SU-DHL-6 (cell line): ENCODE results near the gene PHOSPHO2.

ENCODE experiments used
- H2AFZ ChIP-seq: fragments of 200-600 bp; sonication (generic); 2 replicates; pipeline ENCODE4 v1.6.1; 2014; ENCODE audit warnings: low read depth, mild to moderate bottlenecking, moderate library complexity, mixed read lengths, antibody characterized with exemption, low read length; ENCODE audit not compliant: severe bottlenecking
- H3F3A ChIP-seq: fragments of 200-600 bp; shearing (Covaris generic); 2 replicates; pipeline ENCODE4 v1.6.0; 2016; ENCODE audit warnings: antibody characterized with exemption, mild to moderate bottlenecking; ENCODE audit not compliant: insufficient read depth
- H3K27ac ChIP-seq: fragments of 200-600 bp; sonication (generic); 2 replicates; pipeline ENCODE4 v1.5.1; 2016; ENCODE audit warnings: low read depth, mild to moderate bottlenecking, low read length, moderate library complexity, mixed read lengths
- H3K27me3 ChIP-seq: fragments of 200-600 bp; sonication (generic), shearing (Covaris generic); 2 replicates; pipeline ENCODE4 v1.6.0; 2014; ENCODE audit warnings: mild to moderate bottlenecking, low read length
- H3K36me3 ChIP-seq: fragments of 200-600 bp; sonication (generic); 2 replicates; pipeline ENCODE4 v1.6.1; 2014; ENCODE audit warnings: mild to moderate bottlenecking, low read length, mixed read lengths
- H3K4me2 ChIP-seq: fragments of 300-600, 200-600 bp; shearing (Covaris generic), sonication (generic); 2 replicates; pipeline ENCODE4 v1.6.0; 2014; ENCODE audit warnings: low read length, low read depth, mild to moderate bottlenecking; ENCODE audit not compliant: poor library complexity, severe bottlenecking
- H3K4me3 ChIP-seq: fragments of 200-600 bp; sonication (generic); 2 replicates; pipeline ENCODE4 v1.5.1; 2014; ENCODE audit warnings: antibody characterized with exemption, low read length, mild to moderate bottlenecking, mixed read lengths; ENCODE audit not compliant: insufficient read depth, poor library complexity, severe bottlenecking
- H3K79me2 ChIP-seq: fragments of 200-600 bp; sonication (generic); 2 replicates; pipeline ENCODE4 v1.6.1; 2014; ENCODE audit warnings: mild to moderate bottlenecking, low read length, moderate library complexity; ENCODE audit not compliant: insufficient read depth
- H3K9ac ChIP-seq: fragments of 200-600 bp; sonication (generic); 2 replicates; pipeline ENCODE4 v1.7.0; 2014; ENCODE audit warnings: mild to moderate bottlenecking, low read length
- H3K9me2 ChIP-seq: fragments of 200-600 bp; sonication (generic); replicated peaks from 2 replicates; pipeline ENCODE4 v1.6.1; 2014; ENCODE audit warnings: low read length; ENCODE audit not compliant: insufficient read depth
- H3K9me3 ChIP-seq: fragments of 200-600 bp; sonication (generic); 2 replicates; pipeline ENCODE4 v1.6.1; 2014; ENCODE audit warnings: low read length, mixed read lengths; ENCODE audit not compliant: insufficient read depth
- H4K20me1 ChIP-seq: fragments of 200-600 bp; sonication (generic); 2 replicates; pipeline ENCODE4 v1.6.1; 2014; ENCODE audit warnings: low read depth, mild to moderate bottlenecking, antibody characterized with exemption, low read length, moderate library complexity, mixed read lengths
- EZH2phosphoT487 ChIP-seq: fragments of 200-600 bp; sonication (generic), shearing (Covaris generic); conservative IDR thresholded peaks from 2 replicates; pipeline ENCODE4 v1.6.1; 2018; ENCODE audit warnings: mild to moderate bottlenecking, antibody characterized with exemption, low read length, moderate library complexity, mixed read lengths
- TF ChIP-seq, protein P1 (sequence below): fragments of 200-600 bp; sonication (generic); IDR thresholded peaks from one replicate; pipeline ENCODE4 v1.5.1; 2017; ENCODE audit warnings: antibody characterized with exemption, mild to moderate bottlenecking, low read length, moderate library complexity; ENCODE audit not compliant: insufficient read depth, poor library complexity, severe bottlenecking

The PHOSPHO2 gene

DNA sequence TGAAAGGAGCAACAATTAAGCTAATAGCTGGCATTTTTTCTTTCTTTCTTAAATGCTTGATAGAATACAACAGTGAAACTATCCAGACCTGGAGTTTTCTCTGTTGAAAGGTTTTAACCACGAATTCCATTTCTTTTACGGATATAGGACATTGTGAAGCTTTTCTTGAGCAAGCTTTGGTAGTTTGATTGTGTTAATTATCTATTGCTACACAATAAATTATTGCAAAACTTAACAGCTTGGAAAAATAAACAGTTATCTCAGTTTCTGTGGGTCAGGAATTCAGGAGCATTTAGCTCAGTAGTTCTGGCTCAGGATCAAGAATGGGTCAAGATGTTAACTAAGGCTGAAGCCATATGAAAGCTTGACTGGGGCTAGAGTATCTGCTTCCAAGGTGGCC, 11.7 kb downstream of the PHOSPHO2 start:
- Histone ChIP-seq H2AFZ (no peak overlapping the region), H3F3A (no peaks in the 10 kb centered on the region), H3K36me3 (0 out of 2 replicates have a peak, but pooled peaks cover under 1% of the 10 kb centered on the region), H4K20me1 (no peaks in the 10 kb centered on the region), H3K27ac (no peak overlapping the region), H3K9me3 (no peaks in the 10 kb centered on the region), H3K4me2 (no peak overlapping the region), H3K79me2 (no peaks in the 10 kb centered on the region), H3K4me3 (no peak overlapping the region), H3K27me3 (no peaks in the 10 kb centered on the region), H3K9me2 (no peaks in the 10 kb centered on the region), H3K9ac (no peak overlapping the region)
- no peak for TF ChIP-seq EZH2phosphoT487
- TF ChIP-seq, protein P1, sequence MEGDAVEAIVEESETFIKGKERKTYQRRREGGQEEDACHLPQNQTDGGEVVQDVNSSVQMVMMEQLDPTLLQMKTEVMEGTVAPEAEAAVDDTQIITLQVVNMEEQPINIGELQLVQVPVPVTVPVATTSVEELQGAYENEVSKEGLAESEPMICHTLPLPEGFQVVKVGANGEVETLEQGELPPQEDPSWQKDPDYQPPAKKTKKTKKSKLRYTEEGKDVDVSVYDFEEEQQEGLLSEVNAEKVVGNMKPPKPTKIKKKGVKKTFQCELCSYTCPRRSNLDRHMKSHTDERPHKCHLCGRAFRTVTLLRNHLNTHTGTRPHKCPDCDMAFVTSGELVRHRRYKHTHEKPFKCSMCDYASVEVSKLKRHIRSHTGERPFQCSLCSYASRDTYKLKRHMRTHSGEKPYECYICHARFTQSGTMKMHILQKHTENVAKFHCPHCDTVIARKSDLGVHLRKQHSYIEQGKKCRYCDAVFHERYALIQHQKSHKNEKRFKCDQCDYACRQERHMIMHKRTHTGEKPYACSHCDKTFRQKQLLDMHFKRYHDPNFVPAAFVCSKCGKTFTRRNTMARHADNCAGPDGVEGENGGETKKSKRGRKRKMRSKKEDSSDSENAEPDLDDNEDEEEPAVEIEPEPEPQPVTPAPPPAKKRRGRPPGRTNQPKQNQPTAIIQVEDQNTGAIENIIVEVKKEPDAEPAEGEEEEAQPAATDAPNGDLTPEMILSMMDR: no peak

DNA sequence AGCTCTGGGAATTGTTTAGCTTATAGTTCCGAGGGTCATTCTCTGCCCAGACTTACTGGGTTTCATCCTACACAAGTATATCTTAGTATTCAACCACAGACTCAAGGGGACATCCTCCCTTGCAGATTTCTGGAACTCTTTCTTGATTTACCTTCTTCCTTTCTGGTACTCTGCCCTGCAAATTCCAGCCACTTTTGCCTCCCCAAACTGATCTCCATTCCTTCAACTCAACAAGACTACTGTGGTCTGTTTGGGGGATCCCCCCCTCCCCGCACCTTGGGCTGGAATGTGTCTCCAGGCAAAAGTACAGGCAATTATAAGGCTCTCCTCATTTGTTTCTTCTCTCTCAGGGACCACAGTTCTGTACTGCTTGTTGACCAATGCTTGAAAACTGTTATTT, 13.4 kb downstream of the PHOSPHO2 start:
- no peaks in the 10 kb centered on the region for H4K20me1 ChIP-seq
- no peaks in the 10 kb centered on the region for H3K79me2 ChIP-seq
- no peaks in the 10 kb centered on the region for H3K27me3 ChIP-seq
- H3K36me3 ChIP-seq: no peaks in the 10 kb centered on the region
- no peaks in the 10 kb centered on the region for H3K9me2 ChIP-seq
- H3K27ac ChIP-seq: no peak overlapping the region
- no peak overlapping the region for H2AFZ ChIP-seq
- H3K4me3 ChIP-seq: no peak overlapping the region
- no peak overlapping the region for H3K4me2 ChIP-seq
- H3K9ac ChIP-seq: no peak overlapping the region
- no peaks in the 10 kb centered on the region for H3F3A ChIP-seq
- no peaks in the 10 kb centered on the region for H3K9me3 ChIP-seq
- TF ChIP-seq EZH2phosphoT487: no peak
- TF ChIP-seq, protein P1: no peak

DNA sequence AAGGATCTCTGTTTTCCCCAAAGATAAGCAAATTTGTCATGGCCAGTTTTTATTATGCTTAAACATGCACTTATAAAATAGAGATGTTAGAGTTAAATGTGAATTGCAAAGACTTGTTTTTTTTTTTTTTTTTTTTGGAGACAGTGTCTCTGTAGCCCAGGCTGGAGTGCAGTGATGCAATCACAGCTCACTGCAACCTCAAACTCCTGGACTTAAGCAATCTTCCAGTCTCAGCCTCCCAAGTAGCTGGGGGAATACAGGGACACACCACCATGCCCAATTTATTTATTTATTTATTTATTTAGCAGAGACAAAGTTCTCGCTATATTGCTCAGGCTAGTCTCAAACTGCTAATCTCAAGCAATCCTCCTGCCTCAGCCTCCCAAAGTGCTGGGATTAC, 15.1 kb downstream of the PHOSPHO2 start:
- H3K27me3 ChIP-seq: no peaks in the 10 kb centered on the region
- H3K9ac ChIP-seq: no peak overlapping the region
- H3K27ac ChIP-seq: no peak overlapping the region
- H3K4me2 ChIP-seq: no peak overlapping the region
- H3K9me2 ChIP-seq: no peaks in the 10 kb centered on the region
- H2AFZ ChIP-seq: no peak overlapping the region
- TF ChIP-seq, protein P1: no peak
- no peak for TF ChIP-seq EZH2phosphoT487
- no peaks in the 10 kb centered on the region for H3K79me2 ChIP-seq
- no peaks in the 10 kb centered on the region for H3K9me3 ChIP-seq
- no peaks in the 10 kb centered on the region for H4K20me1 ChIP-seq
- H3K36me3 ChIP-seq: no peaks in the 10 kb centered on the region
- no peak overlapping the region for H3K4me3 ChIP-seq
- H3F3A ChIP-seq: no peaks in the 10 kb centered on the region
